ENCODE results near the gene RUFY3.
"Not testable (repeated sequence)": the region's sequence is repeated elsewhere in the genome, so short reads cannot be mapped to it uniquely, and the experiment has no call there.

RUFY3 gene

GRCh38 chr4:70787496-70787895 is 65.7 kb downstream of the RUFY3 start:
- no peak for DNase-seq

GRCh38 chr4:70788733-70789132 is 67.0 kb downstream of the RUFY3 start:
- DNase-seq, result no peak

- DNase-seq, result no peak
These were observed 71.9 kb downstream of the RUFY3 start for GRCh38 chr4:70793626-70794025.

GRCh38 chr4:70801265-70801809 is 79.6 kb downstream of the RUFY3 start:
- no peak for DNase-seq

GRCh38 chr4:70802928-70803580 is 81.3 kb downstream of the RUFY3 start:
- DNase-seq, result no peak

- no peak for DNase-seq
These were observed 86.4 kb downstream of the RUFY3 start for GRCh38 chr4:70808151-70808550.

- no peak for DNase-seq
These were observed 93.6 kb downstream of the RUFY3 start for GRCh38 chr4:70815370-70815769.

- no peak for DNase-seq
These were observed 95.1 kb downstream of the RUFY3 start for GRCh38 chr4:70816894-70817293.

GRCh38 chr4:70818173-70818855 is 96.5 kb downstream of the RUFY3 start:
- no peak for DNase-seq

- no peak for DNase-seq
These were observed 97.2 kb downstream of the RUFY3 start for GRCh38 chr4:70818921-70819320.

GRCh38 chr4:70829015-70829414 is 107.3 kb downstream of the RUFY3 start:
- DNase-seq, result no peak

GRCh38 chr4:70829492-70829891 is 107.7 kb downstream of the RUFY3 start:
- no peak for DNase-seq

GRCh38 chr4:70830054-70830453 is 108.3 kb downstream of the RUFY3 start:
- no peak for DNase-seq

GRCh38 chr4:70831293-70831692 is 109.5 kb downstream of the RUFY3 start:
- no peak for DNase-seq

GRCh38 chr4:70833675-70834074 is 111.9 kb downstream of the RUFY3 start:
- DNase-seq, result no peak

GRCh38 chr4:70836081-70836480 is 114.3 kb downstream of the RUFY3 start:
- no peak for DNase-seq

- DNase-seq, result no peak
These were observed 116.4 kb downstream of the RUFY3 start for GRCh38 chr4:70838204-70838603.

- peak; percentile 24 for DNase-seq
These were observed 117.2 kb downstream of the RUFY3 start for GRCh38 chr4:70838666-70839588.

GRCh38 chr4:70839589-70840093 is 117.9 kb downstream of the RUFY3 start, which contains the start of gene GRSF1:
Gene GRSF1 (minus strand): TSS chr4:70839890. CDS start chr4:70839827, 63 bp downstream.
- DNase-seq, result peak; percentile 55

- not testable (repeated sequence) for DNase-seq
These were observed 118.4 kb downstream of the RUFY3 start for GRCh38 chr4:70840137-70840536.

GRCh38 chr4:70840631-70841030 is 118.9 kb downstream of the RUFY3 start:
- DNase-seq, result not testable (repeated sequence)

- DNase-seq, result no peak
These were observed 119.4 kb downstream of the RUFY3 start for GRCh38 chr4:70841211-70841610.

GRCh38 chr4:70841951-70842350 is 120.2 kb downstream of the RUFY3 start:
- no peak for DNase-seq

Data from NCI-H2227 treated with DMSO at 0.1 percent for 48 hours (cell line).